ENCODE data around the gene TBCCD1. TPM values are rescaled to one million over a fixed set of nuclear protein-coding genes. Genes with fewer than 3 reads are reported as not detected.
"Not testable (repeated sequence)": the region's sequence is repeated elsewhere in the genome, so short reads cannot be mapped to it uniquely, and the experiment has no call there.

The TBCCD1 gene
- total RNA-seq, 1 donor from 2014 or later, result 32.2 TPM

DNA sequence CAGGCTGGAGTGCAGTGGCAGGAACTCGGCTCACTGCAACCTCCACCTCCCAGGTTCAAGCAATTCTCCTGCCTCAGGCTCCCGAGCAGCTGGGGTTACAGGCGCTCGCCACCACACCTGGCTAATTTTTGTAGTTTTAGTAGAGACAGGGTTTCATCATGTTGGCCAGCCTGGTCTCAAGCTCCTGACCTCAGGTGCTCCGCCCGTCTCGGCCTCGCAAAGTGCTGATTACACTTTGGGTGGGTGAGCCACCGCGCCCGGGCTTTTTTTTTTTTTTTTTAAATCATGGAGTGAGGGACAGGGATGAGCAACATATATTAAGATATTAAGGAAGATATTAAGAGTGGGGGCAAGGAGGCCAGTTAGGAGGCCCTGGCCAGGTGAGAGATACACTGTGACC lies 2.2 kb upstream of the TBCCD1 start:
- not testable (repeated sequence) for DNase-seq (ENCODE audit: low spot score in 2 of 2); FAIRE-seq

DNA sequence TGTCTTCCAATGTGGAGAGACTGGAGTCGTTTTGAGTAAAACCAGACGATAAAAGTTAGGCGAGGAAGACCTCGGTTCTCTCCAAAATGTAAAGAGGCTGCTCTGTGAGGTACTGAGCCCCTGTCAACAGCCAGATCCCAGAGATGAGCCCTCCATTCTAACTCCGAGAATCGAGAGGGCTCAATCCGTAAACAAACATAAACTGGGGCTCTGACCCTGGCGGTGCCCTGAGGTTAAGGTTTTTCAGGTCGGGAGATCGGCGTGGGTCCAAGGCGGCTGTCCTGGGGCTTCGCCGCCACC lies 417 bp downstream of the TBCCD1 start:
- DNase-seq (ENCODE audit: low spot score in 2 of 2), result peak in 1 of 2 donors; percentile 22
- FAIRE-seq, result no peak

DNA sequence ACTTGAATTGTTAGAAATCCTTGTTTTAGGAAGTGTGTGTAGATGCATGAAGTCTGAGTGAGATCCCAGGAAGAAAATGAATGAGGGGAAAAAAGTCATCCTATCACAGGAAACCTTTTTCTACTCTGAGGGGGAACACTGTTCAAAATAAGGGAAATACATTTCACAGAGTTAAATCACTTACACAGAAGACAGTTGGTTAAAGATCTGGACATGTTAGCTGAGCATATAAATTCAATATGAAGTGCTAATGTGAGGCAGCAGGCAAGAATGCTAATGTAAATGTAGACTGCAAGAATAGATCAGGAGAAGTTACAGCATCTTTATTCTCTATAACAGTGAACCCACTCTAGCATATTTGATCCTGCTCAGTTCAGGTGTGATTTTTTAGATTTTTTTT lies 2.6 kb downstream of the TBCCD1 start:
- no peak for FAIRE-seq
- no peak for DNase-seq (ENCODE audit: low spot score in 2 of 2)

DNA sequence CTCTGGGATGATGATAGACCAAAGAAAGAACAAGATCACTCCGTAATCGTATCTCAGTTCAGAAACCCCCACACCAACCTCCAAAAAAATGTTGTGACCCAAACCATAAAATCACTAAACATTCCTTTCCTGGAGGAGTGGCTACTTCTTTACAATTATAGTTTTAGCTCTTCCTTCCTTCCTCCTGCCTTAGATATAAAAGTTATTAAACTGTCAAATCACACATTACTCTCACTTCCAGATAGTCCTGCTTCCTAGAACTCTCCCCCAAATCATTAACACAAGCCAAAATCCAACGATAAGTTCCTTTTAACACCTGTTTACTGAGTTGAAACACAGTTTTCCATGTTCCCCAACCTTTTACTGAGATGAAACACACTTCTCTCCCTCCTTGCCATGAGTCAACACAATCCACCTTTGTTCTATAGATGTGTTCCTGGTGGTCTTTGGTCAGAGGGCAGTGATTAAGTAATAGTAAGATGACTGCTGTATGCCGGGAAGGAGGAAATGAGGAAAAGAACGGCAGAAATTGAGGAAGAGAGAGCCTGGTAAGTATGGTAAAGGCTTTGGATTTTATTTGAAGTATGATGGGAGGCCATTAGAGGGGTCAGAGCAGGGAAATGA lies 14.6 kb downstream of the TBCCD1 start:
- FAIRE-seq (no peak), DNase-seq (ENCODE audit: low spot score in 2 of 2) (no peak)

DNA sequence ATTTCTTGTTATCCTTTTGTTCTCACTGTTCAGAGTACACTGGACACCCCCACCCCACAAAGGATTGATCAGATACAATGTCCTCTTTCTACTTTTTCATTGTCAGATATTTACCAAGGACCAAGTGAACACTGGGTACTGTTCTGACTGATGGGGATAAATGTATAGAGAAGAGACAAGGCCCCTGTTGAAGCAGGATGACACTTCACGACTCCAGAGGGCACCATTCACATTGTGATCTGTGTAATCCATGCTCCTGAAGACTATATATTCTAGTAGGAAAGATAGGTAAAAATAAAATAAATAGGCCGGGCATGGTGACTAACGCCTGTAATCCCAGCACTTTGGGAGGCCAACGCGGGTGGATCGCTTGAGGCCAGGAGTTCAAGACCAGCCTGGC lies 15.8 kb downstream of the TBCCD1 start:
- no peak for DNase-seq (ENCODE audit: low spot score in 2 of 2)
- no peak for FAIRE-seq

DNA sequence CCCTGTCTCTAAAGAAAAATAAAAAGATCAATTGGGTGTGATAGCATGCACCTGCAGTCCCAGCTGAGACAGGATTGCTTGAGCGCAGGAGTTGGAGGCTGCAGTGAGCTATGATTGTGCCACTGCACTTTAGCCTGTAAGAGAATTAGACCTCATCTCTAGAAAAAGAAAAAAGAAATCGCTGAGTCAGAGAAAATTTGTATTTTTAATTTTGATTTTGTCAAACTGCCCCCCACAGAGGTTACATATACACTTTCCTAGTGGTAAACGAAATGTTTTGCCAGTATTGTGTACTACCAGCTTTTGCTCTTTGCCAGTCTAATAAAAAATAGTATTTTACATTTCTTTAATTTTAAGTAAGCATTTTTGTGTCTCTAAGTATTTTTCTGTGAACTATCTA lies 17.6 kb downstream of the TBCCD1 start:
- DNase-seq (ENCODE audit: low spot score in 2 of 2) (no peak), FAIRE-seq (no peak)

DNA sequence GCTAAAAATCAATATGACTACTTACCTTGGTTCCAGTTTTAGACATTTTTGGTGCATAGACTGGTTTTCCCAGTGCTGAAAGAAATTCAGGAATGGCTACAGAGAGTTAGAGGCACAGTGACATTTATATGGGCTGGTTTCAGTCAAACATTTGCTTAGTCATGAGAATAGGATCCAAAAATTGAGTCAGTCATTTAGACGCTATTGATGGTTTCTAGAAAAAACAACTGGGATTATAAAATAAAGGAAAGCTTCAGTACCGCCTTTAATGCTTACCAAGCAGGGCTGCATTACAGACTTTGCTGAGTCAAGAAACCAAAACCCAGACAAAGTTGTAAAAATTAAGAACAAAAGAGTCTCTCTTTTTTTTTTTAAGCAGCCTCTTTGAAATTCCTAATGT lies 22.9 kb downstream of the TBCCD1 start, which contains the start of gene CRYGS:
TSS of gene CRYGS (minus strand) at position 100 of the 400 bp plus-strand sequence. CDS start at position 46, 54 bp downstream.
- FAIRE-seq (no peak), DNase-seq (ENCODE audit: low spot score in 2 of 2) (no peak)

DNA sequence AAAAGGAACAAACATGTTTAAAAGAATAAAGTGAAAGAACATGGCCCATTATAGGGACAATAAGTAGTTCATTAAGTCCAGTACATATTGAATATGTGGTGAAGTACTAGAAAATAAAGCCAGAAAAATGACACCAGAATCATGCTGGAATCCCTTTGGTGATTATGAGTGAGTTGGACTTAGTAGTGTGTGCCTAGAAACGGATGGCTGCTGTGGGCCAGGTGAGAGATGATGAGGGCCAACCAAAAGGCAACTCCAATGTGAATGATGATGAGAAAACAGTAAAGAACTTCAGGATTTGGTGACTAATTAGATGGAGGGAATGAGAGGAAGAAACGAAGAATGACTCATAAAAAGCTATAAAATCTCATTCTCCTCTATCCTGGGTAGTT lies 26.3 kb downstream of the TBCCD1 start:
- FAIRE-seq (no peak), DNase-seq (ENCODE audit: low spot score in 2 of 2) (no peak)

DNA sequence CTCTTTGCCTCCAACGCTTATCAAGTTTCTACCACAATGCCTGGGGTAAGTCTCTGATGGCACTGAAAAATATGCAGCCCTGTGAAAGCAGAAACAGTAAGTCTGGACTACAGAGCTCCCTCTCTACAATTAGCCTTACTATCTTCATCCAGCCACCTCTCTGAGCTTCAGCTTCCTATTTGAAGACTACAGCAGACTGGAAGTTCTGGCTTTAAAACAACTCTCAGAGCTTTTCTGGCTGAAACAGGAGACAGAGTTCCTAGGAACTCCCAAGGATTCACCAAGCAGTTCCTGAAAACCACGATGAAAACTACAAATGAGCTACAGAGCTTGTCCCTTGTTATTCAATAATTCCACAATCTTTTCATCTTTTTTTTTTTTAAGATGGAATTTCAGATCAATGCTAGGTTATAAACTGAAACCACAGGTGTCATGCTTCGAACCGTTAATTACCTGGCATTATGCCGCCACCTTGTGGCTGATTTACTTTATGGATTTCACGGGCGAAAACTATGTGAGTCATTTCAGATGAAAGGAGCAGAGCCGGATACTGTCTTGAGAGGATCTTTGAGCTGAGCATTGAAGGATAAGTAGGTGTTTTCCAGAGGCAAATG lies 26.8 kb downstream of the TBCCD1 start:
- DNase-seq (ENCODE audit: low spot score in 2 of 2), result peak; percentile 41 to 49
- FAIRE-seq, result peak; percentile 64

DNA sequence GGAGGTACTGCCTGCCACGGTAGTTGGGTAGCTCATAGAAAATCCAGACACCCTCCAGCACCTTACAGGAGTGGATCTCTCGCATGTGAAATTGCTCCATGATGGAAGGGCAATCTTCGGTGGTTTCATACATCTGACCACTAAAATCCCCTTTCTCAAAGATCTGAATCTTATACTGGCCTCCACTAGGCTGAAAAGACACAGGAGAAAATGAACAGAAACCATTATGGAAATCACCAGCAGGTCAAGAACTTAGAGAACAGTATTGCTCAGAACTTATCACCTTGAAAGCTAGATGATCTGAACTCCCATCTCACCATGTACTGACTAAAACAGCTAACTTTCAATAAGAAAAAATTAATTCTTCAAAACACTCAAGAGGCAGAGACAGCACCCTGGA lies 28.4 kb downstream of the TBCCD1 start:
- FAIRE-seq (no peak), DNase-seq (ENCODE audit: low spot score in 2 of 2) (no peak)

DNA sequence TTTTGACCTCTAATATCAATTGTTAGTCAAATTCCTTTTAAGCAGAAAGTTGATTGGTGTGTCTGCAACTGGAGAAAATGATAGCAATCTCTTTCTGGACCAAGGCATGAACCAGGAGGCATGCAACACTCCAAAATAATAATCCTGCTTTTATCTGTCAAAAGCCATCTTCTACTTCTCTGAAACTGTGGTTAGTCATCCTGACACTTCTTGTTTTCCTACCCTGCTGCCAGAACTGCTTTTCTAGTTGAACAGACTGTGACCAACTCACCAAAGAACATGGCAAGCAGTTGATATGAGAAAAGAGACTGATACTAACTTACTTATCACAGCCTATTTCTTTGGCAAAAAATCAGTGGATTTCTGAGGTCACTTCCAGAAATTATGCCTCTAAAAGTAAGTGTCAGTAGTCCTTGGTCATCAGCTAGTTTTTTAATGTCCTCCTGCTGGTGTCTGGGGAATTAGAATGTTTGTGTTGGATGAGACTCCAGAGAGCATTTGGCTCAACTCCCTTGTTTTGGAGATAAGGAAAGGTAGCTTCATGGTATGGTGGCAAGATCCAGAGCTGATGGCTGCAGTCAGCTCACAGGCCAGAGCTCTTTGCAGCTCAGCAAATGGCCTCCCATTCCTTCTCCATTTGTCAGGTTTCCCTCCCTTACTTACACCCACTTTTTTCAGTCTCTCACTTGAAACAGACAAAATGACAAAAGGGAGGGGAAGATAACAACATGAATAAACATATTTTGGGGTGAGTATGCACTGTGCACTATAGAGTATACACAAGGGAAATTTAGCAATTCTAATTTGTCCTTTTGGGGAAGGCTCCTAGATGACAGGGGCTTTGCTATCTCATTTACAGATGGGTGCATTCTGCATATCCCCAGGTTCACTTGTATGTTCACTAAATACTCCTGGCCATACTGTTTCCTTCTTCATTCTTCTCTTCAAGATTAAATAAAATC lies 30.0 kb downstream of the TBCCD1 start:
- DNase-seq (ENCODE audit: low spot score in 2 of 2), result no peak
- FAIRE-seq, result no peak

DNA sequence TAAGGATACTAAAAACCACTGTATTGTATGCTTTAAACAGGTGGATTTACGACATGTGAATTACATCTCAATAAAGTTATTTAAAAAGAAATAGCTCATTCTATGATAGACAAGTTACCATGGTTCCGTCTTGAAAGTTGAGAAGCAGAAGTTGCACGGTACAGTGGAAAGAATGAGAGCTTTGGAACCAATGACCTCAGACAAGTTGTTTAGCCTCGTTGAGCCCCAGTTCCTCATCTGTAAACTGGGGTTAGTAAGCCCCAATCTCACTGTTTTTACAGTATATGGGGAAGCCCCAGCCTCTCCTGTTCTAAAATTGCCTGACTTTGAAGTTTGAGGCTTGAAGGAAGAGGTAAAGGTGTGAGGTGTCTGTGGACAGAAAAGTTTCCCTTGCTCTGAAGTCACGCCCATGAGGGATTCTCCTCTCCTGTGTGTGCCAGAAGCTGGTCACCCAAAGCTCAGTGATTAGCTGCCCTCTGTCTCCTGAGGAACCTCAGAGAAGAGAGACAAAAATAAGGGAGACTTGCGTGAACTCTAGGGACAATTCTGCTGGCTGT lies 32.9 kb downstream of the TBCCD1 start:
- DNase-seq (ENCODE audit: low spot score in 2 of 2) (no peak), FAIRE-seq (no peak)

DNA sequence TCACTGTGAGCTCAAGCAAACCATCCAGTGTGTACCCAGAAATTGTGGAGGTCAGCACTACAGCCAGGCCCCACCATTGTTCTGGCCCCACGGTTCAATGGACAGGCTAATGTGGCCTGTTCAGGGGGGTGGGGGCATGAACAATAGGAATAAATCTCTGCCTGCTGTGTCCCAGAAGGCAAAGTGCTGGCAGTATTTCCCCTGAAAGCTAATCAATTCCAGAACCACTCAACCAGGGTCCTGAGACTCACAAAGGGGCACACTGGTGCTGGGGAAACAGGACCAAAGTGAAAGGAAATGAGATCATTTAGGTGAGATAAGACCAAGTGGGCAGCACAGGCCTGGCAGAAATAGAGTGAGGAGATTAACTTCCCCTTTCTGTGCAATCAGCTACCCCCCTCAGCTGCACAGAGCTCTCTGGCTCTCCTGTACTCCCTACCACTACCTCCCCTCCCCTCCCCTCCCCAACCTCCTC lies 34.5 kb downstream of the TBCCD1 start:
- FAIRE-seq, result no peak
- DNase-seq (ENCODE audit: low spot score in 2 of 2), result no peak

DNA sequence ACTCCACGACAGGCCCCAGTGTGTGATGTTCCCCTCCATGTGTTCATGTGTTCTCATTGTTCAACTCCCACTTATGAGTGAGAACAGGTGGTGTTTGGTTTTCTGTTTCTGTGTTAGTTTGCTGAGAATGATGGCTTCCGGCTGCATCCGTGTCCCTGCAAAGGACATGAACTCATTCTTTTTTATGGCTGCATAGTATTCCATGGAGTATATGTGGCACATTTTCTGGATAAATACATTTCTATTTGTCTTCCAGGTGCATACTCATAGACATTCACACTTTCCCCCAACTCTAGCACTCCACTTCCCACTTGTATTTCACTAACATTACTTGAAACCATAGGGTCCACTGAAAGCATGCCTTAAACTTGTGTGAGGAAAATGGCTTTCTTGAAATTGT lies 35.4 kb downstream of the TBCCD1 start:
- not testable (repeated sequence) for FAIRE-seq; DNase-seq (ENCODE audit: low spot score in 2 of 2)

DNA sequence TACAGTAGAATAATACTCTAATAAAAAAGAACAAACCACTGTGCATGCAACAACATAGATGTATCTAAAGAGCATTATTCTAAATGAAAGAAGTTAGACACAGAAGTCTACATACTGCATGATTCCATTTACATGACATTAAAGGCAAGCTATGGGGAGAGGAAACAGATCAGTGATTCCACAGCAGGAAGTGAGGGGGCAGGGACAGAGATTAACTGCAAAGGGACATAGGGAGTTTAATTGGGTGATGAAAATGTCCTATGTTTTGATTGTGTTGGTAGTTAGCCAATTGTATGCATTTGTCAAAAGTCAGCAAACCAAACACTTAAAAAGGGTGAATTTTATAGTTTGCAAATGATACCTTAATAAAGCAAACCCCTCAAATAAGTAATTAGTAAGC lies 36.7 kb downstream of the TBCCD1 start:
- no peak for DNase-seq (ENCODE audit: low spot score in 2 of 2)
- no peak for FAIRE-seq

DNA sequence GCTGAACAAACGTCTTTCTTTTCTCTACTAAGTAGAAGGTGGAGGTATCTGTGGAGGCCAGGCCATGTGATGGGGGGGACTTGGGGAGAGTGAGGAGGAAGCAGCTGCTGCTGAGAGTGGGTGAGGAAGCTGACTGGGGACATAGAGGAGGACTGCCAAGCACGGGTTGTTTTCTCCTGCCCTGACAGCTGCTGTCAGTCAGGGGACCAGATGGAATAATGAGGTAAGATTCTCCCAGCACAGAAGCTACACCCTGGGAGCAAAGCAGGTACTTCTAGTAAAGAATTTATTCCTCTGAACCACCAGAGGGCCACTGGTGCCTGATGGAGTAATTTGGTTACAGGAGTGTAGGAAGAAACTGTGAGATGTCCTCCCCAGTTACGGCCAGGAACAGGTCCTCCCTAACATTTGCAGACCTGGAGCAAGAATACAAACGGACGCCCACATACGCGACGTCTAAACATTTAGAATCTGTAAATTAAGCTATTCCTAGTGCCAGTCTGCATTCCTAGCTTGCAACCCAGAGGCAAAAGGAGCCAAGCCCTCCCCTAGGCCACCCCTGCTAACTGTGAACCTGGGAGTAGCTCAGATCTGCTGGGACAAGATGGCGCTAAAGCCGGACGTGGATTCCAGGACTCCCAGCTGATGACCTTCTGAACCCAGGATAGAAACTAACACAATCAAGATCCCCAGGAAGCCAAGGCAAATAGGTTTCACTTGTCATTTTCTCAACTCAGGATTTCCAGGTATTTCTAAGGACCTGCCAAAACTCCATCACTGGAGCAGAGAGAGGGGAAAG lies 37.7 kb downstream of the TBCCD1 start:
- FAIRE-seq (no peak), DNase-seq (ENCODE audit: low spot score in 2 of 2) (no peak)

DNA sequence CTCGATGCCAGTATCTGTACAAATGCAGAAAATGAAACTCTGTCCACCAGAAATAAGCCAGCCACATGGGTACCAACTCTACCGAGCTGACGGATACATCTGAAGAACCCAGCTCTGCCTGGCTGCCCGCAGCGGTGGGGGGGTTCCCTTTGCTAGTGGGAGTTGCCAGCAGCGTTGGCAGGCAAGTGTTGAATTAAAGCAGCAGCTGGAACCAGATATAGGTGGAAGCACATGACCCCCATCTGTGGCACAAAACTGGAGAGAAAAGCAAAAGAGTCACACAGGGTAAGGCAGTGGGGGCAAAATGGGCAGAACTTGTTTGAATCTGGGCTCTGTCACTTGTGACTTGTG lies 40.9 kb downstream of the TBCCD1 start:
- DNase-seq (ENCODE audit: low spot score in 2 of 2), result no peak
- FAIRE-seq, result no peak

DNA sequence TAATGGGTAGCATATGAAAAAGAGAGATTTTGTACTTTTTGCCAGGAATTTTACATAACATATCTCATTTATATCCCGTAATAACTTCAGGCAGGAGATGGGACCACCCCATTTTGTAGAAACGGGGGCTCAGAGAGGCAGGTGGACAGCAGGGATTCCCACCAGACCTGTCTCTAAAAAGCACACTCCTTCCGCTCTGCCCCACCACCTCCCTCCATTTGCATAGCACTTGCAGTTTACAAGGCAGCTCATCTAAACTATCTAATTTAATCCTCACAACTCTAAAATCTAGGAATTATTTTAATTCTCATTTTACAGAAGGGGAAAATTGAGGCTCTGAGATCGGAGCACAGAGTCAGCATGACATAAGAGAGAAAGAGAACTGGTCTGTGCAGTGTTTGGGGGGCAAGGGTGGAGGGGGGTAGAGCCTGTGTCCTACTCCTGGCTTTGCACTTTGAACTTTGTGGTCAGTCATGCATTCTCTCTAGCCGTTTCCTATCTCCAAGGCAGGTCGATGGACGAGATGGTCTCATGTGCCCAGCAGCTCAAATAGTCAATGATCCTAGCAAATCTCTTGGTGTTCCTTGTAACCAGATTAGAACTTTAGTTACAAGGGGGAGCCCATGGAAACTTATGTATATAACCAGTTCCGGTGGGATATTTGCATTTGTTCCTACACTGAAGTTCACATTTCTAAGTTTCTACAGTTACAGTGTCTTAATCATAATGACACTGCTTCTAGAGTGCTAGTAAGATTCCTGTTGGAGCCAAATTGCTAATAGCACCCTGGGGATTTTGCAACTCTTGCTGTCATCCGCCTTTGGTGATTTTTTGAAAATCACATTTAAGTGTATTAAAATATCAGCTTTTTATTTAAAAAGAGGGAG lies 41.5 kb downstream of the TBCCD1 start:
- FAIRE-seq, result no peak
- no peak for DNase-seq (ENCODE audit: low spot score in 2 of 2)

DNA sequence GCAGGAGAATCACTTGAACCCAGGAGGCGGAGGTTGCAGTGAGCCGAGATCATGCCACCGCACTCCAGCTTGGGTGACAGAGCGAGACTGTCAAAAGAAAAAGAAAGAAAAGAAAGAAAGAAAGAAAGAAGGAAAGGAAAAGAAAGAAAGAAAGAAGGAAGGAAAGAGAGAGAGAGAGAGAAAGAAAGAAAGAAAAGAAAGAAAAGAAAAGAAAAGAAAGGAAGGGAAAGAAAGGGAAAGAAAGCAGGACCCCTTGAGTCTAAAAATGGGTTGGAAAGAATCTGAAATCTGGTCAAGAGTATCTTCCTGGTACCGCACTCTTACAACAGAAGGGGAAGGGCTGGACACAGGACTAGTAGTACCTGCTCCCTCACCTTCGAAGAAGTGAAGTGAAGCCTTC lies 42.5 kb downstream of the TBCCD1 start:
- DNase-seq (ENCODE audit: low spot score in 2 of 2) (no peak), FAIRE-seq (no peak)
